ENCODE results near the gene C16orf87.

GRCh38 chr16:46814790-46815189 is 16.2 kb downstream of the C16orf87 start:
- TF ChIP-seq E2F4 (CRISPR knock-in tag; IDR thresholded peaks at IDR 0.05; ENCODE audit: borderline replicate concordance, low read depth) (no peak), CTCF (IDR thresholded peaks at IDR 0.05) (no peak), ZNF512 (CRISPR knock-in tag; IDR thresholded peaks at IDR 0.05; ENCODE audit: borderline replicate concordance) (no peak), ATF3 (CRISPR knock-in tag; conservative IDR thresholded peaks at IDR 0.05) (no peak), ATF1 (CRISPR knock-in tag; IDR thresholded peaks at IDR 0.05) (no peak), RELA (CRISPR knock-in tag; IDR thresholded peaks at IDR 0.05; ENCODE audit: borderline replicate concordance) (no peak), ESRRA (CRISPR knock-in tag; IDR thresholded peaks at IDR 0.05; ENCODE audit: borderline replicate concordance) (no peak)
